Activated CD4-positive, alpha-beta T cell treated with anti-CD3 and anti-CD28 coated beads, Interleukin-2, amount 50 U/mL, for 48 hours (primary cell): ENCODE data around the gene AMOTL1.
"Not testable (repeated sequence)": the region's sequence is repeated elsewhere in the genome, so short reads cannot be mapped to it uniquely, and the experiment has no call there.

Experiments
- DNase-seq, 2 experiments: peaks; one replicate each; pipeline ENCODE4 v3.0.0-alpha.2; 2020

The AMOTL1 gene

GRCh38 chr11:94773842-94774241, 5.7 kb downstream of the AMOTL1 start:
- DNase-seq = no peak

DNA sequence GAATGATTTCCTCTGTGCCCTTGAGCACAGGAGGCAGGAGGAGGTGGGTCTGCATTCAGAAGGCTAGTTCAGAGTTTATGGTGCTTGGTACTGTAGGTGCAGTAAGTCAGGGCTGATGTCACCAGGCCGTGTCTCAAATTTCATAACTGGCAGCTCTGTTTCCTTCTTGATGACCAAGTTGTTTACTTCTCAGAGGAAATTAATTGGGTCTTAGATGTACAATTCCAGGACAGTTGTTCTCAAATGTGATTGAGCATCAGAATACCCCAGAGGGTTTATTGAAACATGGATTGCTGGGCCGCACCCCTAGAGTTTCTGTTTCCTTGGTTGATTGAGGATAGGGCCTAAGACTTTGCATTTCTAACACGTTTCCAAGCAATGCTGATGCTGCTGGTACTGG, 6.2 kb downstream of the AMOTL1 start:
- no peak for DNase-seq

GRCh38 chr11:94775567-94776327, 7.6 kb downstream of the AMOTL1 start:
- DNase-seq = no peak

GRCh38 chr11:94776351-94777321, 8.5 kb downstream of the AMOTL1 start:
- DNase-seq = no peak

DNA sequence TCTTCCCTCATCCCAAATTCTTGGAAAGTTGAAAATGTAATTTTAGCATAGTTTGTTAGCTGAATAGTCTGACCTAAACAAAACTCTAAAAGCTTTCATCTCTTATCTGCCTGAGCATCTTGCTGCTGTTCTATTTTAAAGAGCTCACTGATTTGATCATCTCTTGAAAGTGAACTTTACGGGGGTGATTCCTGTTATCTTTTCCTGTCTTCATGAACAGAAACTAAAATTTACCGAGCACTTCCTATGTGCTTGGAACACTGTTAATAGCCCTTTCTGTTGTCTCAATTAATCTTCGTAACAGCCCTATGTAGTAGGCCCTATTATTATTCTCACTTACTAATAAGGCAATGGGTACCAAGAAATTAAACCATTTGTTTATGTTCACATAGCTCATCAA, 12.3 kb downstream of the AMOTL1 start:
- DNase-seq = no peak

GRCh38 chr11:94781837-94782236, 13.7 kb downstream of the AMOTL1 start:
- no peak for DNase-seq

GRCh38 chr11:94782446-94782845, 14.3 kb downstream of the AMOTL1 start:
- no peak for DNase-seq

DNA sequence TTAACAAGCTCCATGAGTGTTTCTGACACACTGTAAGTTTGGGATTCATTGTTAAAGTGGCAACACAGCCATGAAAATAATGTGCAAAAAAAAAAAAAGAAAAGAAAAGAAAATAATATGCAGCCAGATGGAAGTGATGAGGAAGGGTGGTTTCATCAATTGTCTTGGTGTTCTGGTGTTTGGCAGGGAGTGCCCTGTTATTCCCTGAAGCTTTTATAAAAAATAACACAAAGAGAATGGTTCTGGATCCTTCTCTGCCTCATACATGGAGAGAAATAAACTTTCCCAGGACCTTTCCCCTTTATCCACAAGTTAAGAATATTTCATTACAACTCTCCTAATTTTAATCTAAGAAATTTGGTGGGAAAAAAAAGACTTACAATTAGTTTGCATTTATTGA, 16.7 kb downstream of the AMOTL1 start:
- no peak for DNase-seq

GRCh38 chr11:94785509-94785908, 17.4 kb downstream of the AMOTL1 start:
- no peak for DNase-seq

DNA sequence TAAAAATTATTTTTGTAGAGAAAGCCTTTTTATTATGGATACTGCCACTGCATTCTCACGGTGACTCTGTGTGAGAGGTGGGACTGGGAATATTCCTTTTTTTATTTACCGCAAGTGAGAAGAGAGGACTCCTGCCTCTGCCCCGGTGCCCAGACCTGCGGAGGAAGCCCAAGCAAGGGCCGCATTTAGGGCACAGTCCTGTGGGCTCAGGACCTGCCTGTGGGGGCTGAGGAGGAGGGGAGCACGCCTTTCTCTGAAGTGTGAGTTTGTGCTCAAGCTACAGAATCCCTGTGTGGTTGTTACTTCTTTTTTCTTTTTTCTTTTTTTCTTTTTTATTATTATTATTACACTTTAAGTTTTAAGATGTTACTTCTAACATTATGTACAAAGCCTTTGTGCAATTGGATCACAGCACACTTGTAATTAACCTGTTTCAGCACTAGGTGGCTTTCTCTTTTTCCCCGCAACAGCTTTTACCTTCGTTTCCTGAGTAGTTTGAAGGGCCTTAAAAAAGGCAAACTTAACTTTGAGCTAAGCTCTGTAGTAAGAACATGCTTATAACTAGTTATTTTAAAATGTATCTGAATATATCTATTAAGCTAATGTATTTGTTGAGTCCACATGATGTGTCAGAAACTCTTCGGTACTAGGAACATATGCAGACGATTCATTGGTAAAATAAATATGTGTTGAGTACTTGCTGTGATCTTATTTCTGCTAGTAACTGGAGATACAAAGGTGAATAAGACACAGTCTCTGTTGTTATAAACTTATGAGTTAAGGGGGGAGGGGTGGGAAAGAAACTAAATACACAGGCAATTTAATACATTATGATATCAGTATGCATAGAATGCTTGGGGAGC, 18.3 kb downstream of the AMOTL1 start:
- DNase-seq = no peak

DNA sequence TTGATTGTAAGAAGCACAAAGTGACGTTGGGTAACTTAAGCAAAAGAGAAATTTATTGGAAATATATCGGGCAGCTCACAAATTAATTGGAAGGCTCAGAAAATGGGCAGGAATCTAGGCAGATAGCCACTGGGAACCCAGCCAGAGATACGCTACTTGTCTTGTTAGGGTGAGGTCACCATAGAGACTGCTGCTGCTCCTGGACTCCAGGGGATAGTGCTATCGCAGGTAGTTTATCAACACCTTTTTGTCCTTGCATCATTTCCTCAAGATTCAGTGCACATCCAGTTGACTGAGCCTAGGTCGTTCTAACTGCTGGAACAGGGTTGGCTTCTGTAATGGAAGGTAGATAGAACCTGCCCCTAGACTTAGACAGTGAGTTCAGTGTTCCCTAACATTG, 19.6 kb downstream of the AMOTL1 start:
- DNase-seq = no peak

DNA sequence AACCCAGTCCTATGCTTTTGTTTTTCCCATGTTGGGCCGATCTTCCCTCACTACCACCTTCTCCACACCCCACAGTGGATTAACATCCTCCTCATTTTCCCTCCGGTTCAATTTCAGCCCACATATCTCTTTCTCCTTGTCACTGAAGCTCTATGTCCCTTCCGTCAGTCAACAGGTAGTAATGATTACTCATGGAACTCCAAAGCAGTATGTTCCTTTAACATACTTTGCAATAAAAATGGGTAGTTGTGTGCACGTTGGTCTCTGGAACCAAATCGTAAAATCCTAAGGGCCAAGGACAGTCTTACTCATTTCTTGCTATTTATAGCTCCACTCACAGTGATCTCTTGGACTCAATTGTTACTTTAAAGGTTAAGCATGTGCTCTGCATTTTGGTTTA, 20.2 kb downstream of the AMOTL1 start:
- no peak for DNase-seq

DNA sequence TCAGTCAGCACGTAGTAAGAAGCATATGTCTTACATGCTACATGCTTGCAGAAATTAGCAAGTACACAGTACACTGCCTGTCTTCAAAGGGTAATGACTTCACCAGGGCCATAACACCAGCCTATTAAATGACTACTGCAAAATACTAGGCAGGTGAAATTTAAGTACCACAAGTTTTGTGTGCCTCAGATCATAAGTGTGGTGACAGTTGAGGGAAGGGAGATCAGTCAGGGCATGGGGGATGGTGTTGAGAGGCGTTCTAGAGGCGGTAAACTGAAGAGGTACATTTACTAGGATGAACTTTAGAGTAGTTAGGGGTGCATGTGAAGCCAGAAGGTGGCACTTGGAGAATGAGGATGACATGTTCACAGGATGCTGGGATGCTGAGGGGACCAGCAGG, 22.0 kb downstream of the AMOTL1 start:
- no peak for DNase-seq

GRCh38 chr11:94790661-94791180, 22.6 kb downstream of the AMOTL1 start:
- DNase-seq = no peak

- DNase-seq = no peak
These were observed 23.2 kb downstream of the AMOTL1 start for GRCh38 chr11:94791216-94791889.

DNA sequence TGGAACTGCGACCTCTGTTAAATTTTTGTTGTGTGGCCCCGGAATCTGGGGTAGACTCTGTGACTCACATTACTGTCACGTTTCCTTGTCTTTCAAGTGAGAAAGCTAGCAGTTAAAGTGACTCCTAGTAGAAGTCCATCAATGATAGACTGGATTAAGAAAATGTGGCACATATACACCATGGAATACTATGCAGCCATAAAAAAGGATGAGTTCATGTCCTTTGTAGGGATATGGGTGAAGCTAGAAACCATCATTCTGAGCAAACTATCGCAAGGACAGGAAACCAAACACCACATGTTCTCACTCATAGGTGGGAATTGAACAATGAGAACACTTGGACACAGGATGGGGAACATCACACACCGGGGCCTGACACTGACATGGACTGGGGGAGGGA, 23.8 kb downstream of the AMOTL1 start:
- not testable (repeated sequence) for DNase-seq

GRCh38 chr11:94792451-94792850, 24.3 kb downstream of the AMOTL1 start:
- no peak for DNase-seq

DNA sequence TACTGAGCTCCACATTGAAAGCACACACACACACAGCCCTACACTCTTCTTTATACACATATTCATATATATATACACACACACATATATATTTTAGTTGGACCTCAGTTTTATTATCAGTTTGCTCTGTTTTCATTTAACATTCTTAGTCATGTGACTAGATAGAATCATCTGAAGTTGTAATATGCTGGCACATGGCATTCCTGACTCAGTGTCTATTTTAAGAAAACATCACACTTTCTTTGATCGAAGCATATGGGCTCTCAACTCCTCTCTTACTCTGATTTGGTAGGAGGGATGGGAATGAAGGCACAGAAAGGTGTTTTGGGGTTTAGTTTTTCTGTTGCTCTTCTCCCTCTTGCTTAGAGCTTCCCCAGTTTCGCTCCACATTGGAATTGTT, 24.8 kb downstream of the AMOTL1 start:
- DNase-seq = no peak

- no peak for DNase-seq
These were observed 25.7 kb downstream of the AMOTL1 start for GRCh38 chr11:94793822-94794221.

- DNase-seq = no peak
These were observed 26.4 kb downstream of the AMOTL1 start for GRCh38 chr11:94794287-94795168.
